ENCODE data around the gene TRAPPC2L.

TRAPPC2L gene

DNA sequence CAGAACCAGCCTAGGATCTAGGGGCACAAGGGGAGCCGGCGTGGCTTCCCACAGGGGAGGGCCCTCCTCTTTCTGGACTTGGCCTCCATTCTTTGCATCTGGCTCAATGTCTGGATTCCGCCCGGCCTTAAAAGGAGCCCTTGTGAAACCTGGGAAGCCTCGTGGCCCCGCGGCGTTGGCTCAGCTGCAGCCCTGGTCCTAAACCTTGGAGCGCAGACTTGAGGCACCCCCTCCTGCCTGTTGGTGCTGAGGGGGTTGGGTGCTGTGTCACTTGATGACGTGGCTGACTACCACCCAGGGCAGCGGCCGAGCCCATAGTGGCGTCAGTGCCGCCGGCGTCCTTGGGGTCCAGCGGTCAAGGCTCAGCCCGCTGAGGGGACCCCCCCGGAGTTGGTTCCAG lies 4.4 kb downstream of the TRAPPC2L start:
- no peak for FAIRE-seq

DNA sequence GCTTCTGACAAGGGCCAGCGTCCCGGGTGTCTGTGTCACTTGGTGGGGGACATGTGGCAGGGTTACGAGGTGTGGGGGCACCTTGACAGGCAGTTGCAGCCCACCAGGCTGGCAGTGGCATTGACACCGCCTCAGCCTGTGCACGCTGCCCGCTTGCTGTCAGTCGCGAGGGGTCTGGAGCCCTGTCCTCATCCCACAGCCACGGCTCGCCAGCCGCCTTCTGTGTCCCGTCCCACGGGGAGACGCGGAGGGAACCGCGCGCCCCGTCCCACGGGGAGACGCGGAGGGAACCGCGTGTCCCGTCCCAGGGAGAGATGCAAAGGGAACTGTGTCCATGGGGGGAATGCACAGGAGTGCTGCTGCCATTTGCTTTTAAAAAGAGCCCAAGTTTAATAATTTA lies 6.0 kb downstream of the TRAPPC2L start:
- FAIRE-seq = no peak

DNA sequence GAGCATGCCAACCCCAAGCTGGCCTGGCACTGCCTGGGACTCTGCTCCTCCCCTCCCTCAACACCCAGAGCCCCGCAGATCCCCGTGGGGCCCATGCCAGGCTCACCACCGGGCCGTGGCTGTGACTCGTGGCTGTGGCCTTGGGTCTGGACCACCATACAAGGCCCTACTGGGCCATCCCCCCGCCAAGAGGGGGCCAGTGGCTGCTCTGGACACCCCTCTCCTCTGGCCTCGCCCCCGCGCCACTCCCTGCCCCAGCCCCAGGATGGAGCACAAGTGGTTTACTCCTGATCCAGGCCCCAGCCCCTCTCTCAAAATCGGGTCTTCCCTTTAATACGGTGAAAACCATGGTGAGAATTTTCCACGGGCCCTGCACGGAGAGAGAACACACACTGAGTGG lies 6.5 kb downstream of the TRAPPC2L start:
- no peak for FAIRE-seq

DNA sequence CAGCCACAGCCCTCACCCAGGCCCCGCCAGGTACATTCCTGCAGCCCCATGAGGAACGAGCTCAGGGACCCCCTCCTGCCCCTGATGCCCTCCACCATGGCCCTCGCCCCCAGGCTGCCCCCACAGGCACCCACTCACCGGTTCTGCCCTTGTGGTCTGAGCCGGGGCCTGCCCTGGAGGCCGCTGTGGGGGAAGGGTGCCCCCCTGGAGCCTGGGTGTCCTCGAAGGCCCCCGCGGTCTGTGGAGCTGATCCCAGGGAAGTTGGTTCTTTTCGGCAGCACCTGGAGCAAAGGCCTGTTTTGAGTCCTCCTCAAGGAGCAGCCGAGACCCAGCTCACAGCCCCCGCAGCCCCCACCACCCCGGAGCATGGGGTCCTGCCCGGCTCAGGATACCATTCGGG lies 7.2 kb downstream of the TRAPPC2L start:
- no peak for FAIRE-seq

DNA sequence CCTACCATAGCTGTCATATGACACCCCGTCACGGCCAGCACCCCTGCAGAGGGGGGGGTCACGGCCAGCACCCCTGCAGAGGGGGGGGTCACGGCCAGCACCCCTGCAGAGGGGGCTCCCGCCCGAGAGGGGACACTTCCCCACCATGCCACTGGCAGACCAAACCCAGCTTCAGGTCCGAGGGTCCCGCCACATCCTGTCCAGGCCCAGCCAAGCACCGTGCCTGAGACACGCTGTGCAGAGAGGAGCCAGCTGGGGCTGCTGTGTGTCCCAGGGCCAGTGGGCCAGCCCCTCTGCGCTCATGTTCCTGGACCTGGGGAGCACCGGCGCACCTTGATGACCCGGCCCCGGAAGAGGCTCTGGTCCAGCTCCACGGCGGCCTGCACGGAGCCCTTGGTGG lies 7.6 kb downstream of the TRAPPC2L start:
- no peak for FAIRE-seq

DNA sequence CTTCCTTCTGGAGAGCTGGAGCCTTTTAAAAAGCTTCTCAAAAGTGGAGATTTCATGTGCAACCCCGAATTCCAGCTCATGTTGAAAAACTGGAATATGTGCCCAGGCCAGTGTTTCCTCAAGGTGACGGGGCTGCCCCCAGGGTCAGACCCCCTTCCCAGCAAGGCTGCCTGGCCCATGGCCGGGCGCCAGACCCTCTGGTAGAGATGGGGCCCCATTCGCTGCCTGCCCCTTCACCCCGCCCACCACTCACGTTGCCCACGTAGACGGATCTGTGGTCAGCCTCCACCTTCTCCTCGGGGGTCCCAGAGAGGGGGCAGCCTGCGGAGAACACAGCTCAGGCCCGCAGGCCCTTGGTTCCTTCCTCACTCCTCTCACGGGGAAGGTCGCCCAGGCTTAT lies 8.4 kb downstream of the TRAPPC2L start:
- no peak for FAIRE-seq

DNA sequence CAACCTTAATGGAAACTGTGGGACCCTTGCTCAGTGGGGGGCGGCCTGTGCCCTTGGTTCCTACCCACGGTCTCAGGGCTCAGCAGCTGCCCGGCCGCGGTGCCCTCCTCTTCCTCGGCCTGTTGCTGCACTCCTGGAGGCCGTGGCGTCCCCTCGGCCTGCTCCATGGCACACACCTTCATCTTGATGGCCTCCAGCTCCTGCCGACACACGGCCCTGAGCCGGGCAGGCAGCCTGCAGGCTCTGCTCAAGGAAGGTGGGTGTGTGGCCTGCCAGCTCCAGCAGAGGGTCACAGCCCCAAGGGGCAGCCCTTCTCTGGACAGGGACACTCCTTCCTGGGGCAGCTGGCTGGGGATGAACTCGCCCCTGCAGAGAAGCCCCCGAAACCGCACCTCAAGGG lies 8.8 kb downstream of the TRAPPC2L start:
- FAIRE-seq = no peak

DNA sequence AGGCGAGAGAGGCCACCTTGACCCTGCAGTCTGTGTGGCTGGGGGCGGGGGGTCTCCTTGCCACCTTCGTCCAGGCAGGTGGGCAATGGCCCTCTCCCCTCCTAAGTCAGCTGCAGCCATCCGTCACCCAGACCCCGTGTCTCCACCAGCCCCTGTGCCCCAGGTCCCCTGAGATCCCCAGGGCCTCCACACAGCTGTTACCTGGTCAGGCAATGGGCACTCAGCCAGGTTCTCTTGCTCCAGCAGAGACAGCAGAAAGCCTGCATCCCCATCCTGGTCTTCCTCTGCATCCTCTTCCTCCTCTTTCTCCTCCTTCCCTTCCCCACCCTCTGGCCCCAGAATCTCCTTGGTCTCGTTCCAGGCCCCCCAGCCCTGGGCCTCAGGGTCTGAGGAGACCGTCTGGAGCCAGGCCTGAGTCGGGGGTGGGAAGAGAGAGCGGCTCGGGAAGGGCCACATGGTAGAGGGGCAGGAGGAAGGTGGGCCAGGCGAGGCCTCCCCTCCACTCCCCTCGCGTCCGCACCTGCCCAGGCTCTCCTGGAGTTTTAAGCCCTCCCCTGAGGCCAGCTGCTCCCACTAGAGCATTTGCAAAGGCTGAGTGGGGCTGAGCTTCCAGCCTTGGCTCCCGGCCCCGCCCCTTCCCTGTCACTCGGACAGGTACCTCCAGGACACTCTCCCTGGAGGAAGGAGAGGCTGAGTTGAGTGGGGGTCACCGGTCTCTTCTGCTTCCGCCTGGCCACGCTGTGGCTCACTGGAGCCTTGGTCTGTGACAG lies 9.4 kb downstream of the TRAPPC2L start, which contains the start of gene PABPN1L:
TSS of gene PABPN1L (minus strand) at position 510 of the 770 bp plus-strand sequence. CDS start at position 456, 54 bp downstream.
- no peak for FAIRE-seq

DNA sequence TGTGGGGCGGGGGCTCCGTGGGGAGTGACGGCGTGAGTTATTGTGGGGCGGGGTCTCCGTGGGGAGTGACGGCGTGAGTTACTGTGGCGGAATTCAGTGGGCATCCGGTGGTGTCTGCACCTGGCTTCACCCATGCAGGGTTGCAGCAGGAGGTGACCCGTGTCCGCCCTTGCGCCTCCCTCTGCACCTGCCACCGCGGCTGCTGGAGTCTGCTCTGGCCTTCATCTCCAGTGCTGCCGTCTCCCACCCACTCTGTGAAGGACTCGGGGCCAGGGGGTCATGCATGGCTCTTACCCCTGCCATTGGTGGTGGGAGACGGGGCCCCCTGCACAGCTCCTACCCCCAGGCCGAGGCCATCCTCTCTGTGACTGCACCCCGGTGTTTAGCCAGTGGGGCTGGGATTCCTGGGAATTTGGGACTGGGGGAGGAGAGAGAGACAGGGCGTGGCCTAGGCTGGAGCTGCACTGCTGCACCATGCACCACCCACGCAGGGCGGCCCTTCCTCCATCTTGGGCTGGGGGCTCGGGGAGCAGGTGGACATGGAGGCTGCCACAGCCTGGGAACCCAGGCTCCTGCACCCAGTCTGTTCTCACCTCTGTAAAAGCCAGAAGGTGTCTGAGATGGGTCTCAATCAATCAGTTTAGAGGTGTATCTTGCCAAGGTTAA lies 10.8 kb downstream of the TRAPPC2L start:
- no peak for FAIRE-seq

DNA sequence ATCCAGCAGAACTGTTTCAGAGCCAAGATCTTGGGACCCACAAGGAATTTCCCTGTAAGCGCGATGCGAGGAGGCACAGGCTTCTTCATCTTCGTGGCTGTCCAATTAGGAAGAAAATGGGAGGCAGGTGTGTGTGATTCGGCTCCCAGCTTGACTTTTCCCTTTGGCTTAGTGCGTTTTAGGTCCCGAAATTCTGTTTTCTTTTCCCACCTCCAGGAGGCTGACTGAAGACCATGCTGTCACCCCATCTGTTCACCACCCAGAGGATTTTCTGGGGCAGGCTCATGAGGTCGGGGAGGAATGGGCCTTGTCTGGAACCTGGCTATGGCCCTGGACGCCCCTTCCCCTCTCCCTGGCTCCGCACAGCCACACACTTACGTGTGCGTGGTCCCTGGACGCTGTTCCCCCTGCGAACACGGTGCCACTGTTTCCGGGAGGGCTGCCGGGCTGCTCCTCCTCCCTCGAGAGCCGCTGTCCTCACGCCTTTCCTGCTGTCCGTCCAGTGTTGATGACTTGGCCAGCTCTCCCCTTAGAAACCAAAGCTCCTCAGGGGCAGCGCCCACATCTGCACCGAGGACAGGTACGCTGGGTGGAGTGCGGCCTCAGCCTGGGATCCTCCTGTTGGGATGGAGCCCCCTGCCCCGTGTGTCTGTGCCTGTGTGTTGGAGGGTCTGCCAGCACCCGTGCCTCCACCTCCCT lies 12.2 kb downstream of the TRAPPC2L start:
- FAIRE-seq = no peak

DNA sequence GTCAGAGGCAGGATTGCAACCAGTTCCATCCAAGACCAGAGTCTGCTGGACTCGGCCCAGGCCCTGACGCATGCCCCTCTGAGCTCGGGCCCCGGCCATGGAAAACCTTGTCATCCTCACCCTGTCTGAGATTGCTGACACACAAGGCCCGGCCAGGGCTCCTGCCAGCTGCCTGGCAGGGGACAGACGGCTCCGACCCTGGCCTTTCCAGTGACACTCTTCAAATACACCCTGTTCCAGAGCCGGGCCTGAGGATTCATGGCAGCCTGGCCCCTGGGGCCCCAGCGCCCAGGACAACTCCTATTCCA lies 12.7 kb downstream of the TRAPPC2L start:
- no peak for FAIRE-seq

DNA sequence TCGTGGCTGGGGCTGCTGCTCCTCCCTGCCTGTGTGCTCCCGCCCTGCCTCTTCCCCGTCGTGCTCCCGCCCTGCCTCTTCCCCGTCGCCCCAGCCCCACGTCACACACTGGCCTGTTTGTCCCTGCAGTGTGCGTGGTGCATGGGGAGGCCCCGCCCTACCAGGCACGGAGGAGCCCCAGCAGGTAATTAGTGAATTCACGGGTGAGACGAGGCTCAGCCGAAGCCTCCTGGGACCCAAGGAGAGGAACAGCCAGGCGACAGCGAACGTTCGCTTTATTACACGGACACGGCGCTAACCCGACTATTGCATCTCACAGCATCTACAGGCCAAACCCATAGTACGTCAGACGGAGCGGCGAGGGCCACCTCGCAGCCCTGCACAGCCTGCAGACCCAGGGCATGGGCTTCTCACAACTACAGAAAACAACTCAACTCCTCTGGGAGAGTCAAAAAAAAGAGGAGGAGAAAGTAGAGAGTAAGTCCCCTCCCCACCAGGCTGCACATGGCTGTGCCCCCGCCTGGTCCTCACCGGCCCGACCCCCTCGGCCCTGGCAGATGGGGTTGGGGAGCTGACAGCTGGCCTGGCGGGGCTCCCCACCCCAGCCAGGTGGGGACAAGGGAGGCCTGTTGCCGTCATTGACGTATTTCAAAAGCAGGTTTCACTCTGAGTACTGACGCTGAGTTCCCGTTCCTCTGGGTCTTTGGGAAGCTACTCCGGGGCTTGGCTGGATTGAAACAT lies 13.9 kb downstream of the TRAPPC2L start:
- FAIRE-seq = no peak

DNA sequence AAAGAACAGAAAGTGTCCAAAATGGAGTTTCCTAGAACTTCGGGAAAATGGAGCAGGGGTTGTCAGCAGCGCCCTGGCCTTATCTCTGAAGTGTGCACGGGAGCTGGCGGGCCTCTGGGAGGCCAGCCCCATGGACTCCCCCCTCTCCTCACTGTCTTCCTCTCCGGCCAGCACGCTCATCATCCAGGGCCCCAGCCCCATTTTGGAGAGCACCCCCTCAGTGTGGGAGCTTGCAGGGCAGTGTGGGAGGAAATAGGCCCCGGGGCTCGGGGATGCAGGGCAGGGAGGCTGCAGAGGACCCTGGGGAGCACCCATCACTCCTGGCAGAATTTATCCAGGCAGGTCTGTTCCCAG lies 14.4 kb downstream of the TRAPPC2L start:
- no peak for FAIRE-seq

DNA sequence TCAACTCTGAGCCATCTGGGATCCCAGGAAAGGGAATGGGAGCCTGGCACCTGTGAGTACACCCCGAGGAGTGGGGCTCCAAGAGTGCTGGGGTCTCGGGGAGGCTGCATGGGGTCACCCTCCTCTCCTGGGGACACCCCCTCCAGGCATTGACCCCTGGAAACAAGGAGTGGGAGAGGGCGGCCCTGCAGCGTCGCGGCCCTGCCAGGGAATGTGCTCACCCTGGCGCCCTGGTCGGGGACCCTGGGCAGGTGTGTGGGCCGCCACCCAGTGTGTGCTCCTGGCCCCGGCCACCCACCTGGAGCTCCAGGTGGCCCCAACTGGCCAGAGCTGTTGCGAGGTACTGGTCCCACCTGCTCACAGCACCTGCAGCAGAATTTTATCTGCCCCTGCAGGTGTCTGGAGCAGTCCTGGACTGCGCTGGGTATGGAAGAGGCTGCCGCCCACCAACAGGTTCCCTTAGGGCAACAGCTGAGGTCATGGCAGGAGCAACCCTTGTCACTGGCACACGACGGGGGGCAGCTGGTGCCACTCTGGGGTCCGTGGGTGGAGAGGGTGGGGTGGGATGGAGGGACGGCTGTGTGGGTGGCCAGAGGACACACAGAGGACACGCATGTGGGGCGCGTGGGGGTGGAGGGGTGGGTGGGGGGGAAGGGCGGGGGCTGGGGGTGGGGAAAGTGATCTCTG lies 14.9 kb downstream of the TRAPPC2L start:
- FAIRE-seq = no peak

DNA sequence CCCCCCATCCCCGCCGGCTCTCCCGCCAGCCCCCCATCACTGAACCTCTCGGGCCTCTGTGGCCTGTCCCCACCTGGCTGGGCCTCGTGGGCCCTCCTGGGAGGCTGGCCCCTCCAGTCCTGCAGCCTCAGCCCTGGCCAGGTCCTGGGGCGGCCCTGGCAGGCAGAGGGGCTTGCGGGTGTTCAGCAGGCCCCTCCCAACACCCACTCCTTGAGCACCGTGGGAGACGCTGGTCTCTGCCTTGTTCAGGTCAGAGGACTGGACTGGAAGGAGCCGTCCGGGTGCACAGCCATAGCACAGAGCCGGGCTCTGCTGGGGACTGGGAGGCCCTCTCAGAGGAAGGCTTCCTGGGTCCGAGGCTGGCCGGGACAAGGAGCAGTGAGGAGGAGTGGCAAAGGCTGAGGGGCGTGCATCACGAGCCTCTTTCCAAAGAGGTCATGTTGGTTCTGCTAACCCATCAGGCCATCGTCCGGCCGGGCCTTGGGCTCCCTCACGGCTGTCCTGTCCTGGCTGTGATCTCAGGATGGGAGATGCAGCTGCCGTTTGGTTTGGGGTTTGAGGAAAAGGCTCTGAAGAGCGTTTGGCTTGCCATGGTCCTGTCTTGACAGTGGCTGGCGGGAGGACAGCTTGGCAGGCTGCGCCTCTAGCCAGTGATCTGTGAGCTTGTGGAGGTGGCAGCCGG lies 15.9 kb downstream of the TRAPPC2L start:
- FAIRE-seq = no peak

DNA sequence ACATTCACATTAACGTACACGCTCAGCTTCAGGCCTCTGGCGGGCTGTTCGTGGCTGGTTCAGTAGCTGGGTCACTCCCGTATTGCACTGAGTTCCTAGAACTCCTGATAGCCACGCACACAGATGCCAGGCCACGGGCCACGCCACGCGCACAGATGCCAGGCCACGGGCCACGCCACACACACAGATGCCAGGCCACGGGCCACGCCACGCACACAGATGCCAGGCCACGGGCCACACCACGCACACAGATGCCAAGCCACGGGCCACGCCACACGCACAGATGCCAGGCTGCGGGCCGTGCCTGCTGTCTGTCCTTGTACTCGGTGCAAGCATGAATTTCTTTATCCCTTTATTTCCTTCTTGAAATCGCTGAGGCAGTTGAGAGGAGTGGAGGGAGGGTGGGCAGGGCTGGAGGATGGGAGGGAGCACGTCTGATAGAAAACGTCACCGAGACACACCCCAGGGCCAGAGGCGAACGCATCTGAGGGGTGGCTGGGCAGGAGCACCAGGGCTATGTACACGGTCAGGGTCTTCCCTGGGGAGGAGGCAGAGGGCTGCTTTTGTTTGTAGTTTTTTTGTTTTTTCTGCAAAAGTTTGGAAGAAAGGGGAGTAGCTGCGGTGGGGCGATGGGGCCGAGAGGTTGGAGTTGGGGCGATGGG lies 18.1 kb downstream of the TRAPPC2L start:
- no peak for FAIRE-seq

DNA sequence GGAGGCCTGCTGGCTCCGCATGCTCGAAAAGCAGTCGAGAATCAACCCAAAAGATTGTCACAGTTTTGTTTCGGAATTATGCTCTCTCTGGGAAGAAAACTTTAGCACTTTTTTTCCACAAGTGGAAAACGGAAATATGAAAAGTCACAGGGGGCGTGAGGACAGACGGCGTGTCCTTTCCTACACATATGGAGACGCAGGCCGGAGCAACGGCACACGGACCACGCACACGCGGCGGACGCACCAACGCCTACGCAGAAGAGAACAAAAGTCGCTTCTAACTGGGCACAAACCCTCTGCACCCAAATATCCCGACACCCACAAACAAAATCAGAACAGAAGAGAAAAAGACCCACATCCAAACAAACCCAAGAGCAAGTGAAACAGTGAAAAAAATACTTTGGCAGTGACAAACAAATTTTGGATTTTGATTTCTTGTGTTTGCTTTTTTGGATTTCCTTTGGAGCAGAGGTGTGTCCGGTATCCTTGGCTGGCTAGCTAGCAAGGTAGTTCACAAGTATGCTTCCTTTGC lies 18.8 kb downstream of the TRAPPC2L start:
- FAIRE-seq = no peak

DNA sequence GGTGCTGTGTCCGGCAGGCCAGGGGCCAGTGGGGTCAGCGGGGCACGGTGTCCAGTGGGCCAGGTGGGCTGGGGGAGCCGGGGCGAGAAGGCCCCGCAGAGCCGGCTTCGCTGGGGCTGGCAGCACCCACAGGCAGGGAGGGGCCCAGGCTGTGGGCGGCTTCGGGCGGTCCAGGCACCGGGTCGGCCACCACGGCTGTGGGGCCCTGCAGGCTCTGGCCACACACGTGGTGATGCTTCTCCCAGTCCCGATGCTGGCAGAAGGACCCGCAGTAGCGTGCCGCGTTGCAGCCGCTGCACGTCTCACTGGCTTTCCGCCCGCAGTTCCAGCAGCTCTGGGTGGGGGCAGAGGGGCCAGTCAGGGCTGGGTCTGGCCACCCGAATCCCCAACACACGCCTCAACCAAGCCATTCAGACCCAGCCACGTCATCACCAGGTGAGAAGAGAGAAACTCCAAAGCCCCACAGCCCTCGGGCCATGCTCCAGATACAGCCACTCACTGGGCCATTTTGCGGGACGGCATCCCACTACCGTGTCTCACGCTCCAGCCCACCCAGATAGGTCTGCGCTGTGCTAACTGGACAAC lies 20.1 kb downstream of the TRAPPC2L start:
- FAIRE-seq = no peak

DNA sequence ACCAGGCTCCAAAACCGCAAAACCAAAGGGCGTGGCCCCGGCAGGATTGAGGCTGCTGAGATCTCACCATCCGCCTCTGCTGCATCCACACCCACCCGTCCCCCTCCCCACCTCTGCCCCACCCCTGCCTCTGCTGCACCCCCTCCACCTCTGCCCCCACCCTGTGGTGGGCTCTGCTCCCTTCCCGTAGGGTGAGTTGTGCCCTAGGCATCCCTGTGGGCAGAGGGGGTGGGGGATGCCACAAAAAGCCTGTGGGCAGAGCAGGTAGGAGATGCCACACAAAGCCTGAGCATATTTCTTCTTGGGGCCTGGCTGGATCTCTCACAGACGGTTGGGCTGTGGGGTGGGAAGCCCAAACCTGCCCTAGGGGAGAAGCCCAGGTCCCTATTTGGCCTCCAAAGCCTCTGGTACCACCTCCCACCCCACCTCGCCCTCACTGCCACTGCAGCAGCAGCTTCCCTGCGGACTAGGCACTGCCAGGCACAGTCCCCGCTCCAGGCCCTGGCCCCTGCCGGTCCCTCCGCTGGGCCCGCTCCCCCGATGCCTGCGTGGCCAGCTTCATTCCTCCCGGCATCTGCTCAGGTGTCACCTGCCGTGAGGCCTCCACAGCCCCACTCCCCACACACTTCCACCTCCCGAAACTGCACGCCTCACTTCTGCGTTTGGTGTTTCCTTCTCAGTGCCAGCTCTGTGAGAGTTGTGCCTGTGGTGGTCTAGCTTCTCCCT lies 20.8 kb downstream of the TRAPPC2L start:
- FAIRE-seq = no peak

DNA sequence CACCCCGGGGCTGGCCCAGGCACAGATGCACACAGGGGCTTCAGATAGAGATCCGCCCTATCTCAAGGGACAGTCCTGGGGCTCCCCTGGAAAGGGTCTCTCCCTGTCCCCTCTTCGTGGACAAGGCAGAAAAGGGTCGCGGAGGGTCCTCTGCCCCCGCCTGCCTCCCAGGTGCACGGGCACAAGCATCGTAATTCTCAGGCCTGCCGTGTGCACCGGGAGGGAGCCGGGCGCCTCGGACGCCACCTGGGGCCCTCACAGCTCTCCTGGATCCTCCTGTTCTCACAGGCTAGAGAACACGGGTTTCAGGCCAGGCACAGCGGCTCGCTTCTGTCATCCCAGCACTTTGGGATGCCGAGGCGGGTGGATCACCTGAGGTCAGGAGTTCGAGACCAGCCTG lies 21.4 kb downstream of the TRAPPC2L start:
- FAIRE-seq = no peak

Measured in TTC549 (cell line).